Stimulated activated CD4-positive, alpha-beta T cell treated with anti-CD3 and anti-CD28 coated beads, Interleukin-12 subunit alpha, Interleukin-12 subunit beta, amount 100 ng/mL, for 48 hours (primary cell): ENCODE measurements around the gene ABHD2.
"Not testable (repeated sequence)": the region's sequence is repeated elsewhere in the genome, so short reads cannot be mapped to it uniquely, and the experiment has no call there.

Experiments used
- DNase-seq, 3 donors: peaks; one replicate each; pipeline ENCODE4 v3.0.0-alpha.2; 2020; ENCODE audit warnings: low read depth in 2 of 3, low spot score in 1 of 3

Gene ABHD2

GRCh38 chr15:89119489-89120478, 31.5 kb downstream of the ABHD2 start:
- no peak for DNase-seq

GRCh38 chr15:89120479-89121000, 32.3 kb downstream of the ABHD2 start:
- not testable (repeated sequence) for DNase-seq

GRCh38 chr15:89121414-89121813, 33.2 kb downstream of the ABHD2 start:
- DNase-seq = no peak

DNA sequence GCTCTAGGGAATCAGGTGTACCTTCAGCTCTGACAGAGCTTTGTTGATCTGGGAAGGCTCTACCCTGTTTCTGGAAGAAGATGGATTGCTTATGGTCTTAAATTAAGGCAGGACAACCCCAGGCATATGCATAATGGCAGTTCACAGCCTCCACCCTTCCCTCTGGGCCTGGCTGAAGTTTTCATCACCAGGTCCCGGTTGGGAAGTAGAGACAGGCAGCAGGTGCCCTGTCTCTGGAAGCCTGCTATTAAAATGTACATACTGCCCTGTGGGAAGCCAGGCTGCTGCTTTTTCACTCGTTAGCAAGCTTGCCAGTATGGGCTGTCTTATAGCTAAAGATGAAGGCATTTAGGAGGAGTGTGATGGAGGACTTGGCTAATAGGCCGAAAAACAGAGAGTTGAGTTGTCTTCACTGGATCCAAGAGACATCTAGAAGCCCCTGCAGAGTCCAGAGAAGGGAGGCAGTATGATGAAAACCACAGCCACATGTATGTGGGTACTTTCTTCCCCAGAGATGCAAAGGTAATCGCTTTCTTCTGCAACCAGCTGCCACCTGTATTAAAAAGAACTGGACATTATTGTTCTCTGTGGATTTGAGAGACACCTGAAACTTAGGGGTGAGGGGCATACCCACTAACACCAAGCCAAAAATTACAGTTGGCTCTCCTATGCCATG, 34.4 kb downstream of the ABHD2 start:
- DNase-seq = no peak

DNA sequence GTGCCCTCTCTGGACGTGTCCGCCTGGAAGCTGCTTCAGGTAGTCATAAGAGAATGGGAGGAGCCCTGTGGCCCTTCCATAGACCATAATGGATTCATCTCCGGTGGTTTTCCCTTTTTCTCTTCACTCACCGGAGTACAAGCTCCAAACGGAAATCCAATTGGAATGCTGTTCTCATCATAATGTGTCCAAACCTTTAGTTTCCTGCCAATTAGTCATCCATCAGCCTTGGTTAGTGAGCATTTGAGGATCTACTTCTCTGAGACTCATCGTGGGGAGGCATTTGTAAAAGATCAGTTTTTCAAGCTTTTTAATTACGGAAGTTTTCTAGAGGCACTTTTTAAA, 34.9 kb downstream of the ABHD2 start:
- no peak for DNase-seq

DNA sequence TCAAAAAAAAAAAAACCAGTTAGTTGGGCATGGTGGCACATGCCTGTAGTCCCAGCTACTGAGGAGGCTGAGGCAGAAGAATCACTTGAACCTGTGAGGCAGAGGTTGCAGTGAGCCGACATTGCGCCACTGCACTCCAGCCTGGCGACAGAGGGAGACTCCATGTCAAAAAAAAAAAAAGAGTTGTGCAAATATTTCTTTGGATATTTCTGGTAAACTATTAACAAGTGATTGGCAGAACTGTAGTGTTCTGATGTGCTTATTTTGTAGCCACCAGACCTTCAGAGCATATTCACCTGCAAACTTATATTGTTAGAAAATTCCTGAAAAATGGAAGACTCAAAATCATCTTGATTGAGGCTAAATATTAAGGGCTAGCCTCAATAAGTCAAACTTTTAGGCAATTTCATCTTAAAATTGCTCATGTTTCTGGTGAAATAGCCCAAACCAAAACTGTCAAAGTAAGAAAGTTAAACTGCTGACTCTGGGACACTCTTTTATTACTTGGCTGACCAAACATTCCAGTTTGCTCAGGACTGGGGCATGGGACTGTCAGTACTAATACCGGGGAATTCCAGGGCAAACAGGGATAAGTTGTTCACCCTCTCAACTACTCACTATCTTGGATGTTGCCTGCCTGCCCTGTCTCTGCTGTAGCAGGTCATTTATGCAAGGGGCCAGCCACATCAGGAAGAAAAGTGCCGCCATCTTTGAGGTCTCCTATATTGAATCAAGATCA, 37.0 kb downstream of the ABHD2 start:
- no peak for DNase-seq

- no peak for DNase-seq
Measured at GRCh38 chr15:89126009-89126408, 37.8 kb downstream of the ABHD2 start.

DNA sequence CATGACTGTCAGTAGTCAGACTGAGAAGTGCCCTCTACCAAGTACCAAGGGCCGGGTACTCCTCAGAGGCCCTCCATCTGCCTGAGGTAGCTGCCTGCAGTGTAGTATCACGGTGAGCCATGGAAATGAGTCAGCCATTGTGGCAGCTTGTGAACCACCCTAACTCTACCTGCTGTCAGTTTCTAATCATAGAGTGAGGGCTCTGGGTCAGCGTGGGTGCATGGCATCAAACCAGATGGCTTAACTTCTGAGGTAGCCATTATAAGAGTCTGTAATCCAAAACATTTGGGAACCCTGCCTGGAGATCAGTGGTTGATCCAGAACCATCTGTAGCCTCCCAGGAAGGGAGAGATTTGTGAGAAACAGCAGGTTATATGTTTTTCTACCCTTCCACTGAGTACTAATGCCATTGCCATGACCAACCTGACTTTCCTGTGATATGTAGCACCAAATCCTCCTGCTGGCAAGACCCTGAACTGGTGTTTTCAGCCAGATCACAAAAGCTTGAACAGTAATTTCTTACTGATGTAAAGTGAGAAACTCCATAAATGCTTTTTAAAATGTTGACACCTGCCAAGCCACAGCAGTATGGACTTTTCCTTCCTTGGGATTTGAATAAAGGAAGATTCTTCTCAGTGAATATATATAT, 38.9 kb downstream of the ABHD2 start:
- no peak for DNase-seq

GRCh38 chr15:89128320-89129122, 40.3 kb downstream of the ABHD2 start:
- no peak for DNase-seq

GRCh38 chr15:89129123-89129815, 41.0 kb downstream of the ABHD2 start:
- DNase-seq = peak in 2 of 3 donors; percentile 32 to 45

- no peak for DNase-seq
Measured at GRCh38 chr15:89129816-89130134, 41.5 kb downstream of the ABHD2 start.

- no peak for DNase-seq
Measured at GRCh38 chr15:89130201-89130600, 41.9 kb downstream of the ABHD2 start.

DNA sequence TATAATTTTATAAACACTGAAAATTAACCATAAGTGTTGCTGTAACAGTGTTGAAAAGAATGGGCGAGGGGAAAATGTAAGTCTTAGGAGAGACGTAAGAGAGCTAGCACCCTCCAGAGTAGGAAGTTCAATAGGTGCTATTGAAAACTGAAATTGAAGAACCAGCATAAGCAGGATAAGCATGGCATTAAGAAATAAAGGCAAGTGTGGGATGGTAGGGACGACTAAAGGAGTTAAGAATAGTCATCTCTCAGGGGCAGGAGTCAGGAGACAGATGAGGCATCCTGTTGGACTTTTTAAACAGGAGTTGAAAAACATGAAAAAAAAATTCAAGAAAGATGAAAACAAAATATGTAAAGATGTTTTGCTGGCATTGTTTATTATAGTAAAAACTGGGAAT, 43.5 kb downstream of the ABHD2 start:
- DNase-seq = no peak

- DNase-seq = no peak
Measured at GRCh38 chr15:89132611-89133507, 44.6 kb downstream of the ABHD2 start.

GRCh38 chr15:89135387-89136077, 47.3 kb downstream of the ABHD2 start:
- DNase-seq = not testable (repeated sequence)

GRCh38 chr15:89136078-89136806, 48.0 kb downstream of the ABHD2 start:
- no peak for DNase-seq
